GM23338 (cell line): ENCODE measurements around the gene OTOGL. TPM values are rescaled to one million over a fixed set of nuclear protein-coding genes. Genes with fewer than 3 reads are reported as not detected.

Source experiments
- ATAC-seq: fragments of 200-7000 bp; cut with Tn5 transposase; 3 replicates; pipeline ENCODE4 v1.9.1; 2020
- DNase-seq: peaks from one replicate; pipeline ENCODE4 v3.0.0-alpha.2; 2015; ENCODE audit warnings: low spot score
- H2AFZ ChIP-seq: fragments of 200-600 bp; sonication (generic); 2 replicates; pipeline ENCODE4 v1.8.0; 2016; ENCODE audit warnings: antibody characterized with exemption, mild to moderate bottlenecking, moderate library complexity
- H3F3A ChIP-seq: fragments of 200-600 bp; sonication (generic); replicated peaks from 2 replicates; pipeline ENCODE4 v1.8.0; 2017; ENCODE audit warnings: antibody characterized with exemption, mixed run types, low read depth
- H3K27ac ChIP-seq: fragments of 200-600 bp; sonication (generic); 2 replicates; pipeline ENCODE4 v1.6.1; 2016; ENCODE audit warnings: low read depth
- H3K27me3 ChIP-seq: fragments of 200-600 bp; sonication (generic); 2 replicates; pipeline ENCODE4 v1.8.0; 2016; ENCODE audit warnings: mild to moderate bottlenecking, mixed run types, moderate library complexity; ENCODE audit not compliant: insufficient read depth
- H3K36me3 ChIP-seq: fragments of 200-600 bp; sonication (generic); 2 replicates; pipeline ENCODE4 v1.8.0; 2016; ENCODE audit warnings: mild to moderate bottlenecking; ENCODE audit not compliant: insufficient read depth
- H3K4me1 ChIP-seq: fragments of 200-600 bp; sonication (generic); 2 replicates; pipeline ENCODE4 v1.8.0; 2016; ENCODE audit warnings: mild to moderate bottlenecking, moderate library complexity; ENCODE audit not compliant: insufficient read depth
- H3K4me2 ChIP-seq: fragments of 200-600 bp; sonication (generic); 2 replicates; pipeline ENCODE4 v1.7.1; 2017; ENCODE audit warnings: mixed run types
- H3K4me3 ChIP-seq: fragments of 200-600 bp; sonication (generic); 2 replicates; pipeline ENCODE4 v1.6.1; 2016; ENCODE audit warnings: mixed run types
- H3K79me2 ChIP-seq: fragments of 200-600 bp; sonication (generic); replicated peaks from 2 replicates; pipeline ENCODE4 v1.8.0; 2017; ENCODE audit warnings: mild to moderate bottlenecking; ENCODE audit not compliant: insufficient read depth
- H3K9me2 ChIP-seq: fragments of 200-600 bp; sonication (generic); 2 replicates; pipeline ENCODE4 v1.8.0; 2017; ENCODE audit not compliant: insufficient read depth
- H4K20me1 ChIP-seq: fragments of 200-600 bp; sonication (generic); replicated peaks from 2 replicates; pipeline ENCODE4 v1.8.0; 2017; ENCODE audit warnings: mild to moderate bottlenecking; ENCODE audit not compliant: insufficient read depth
- H3K27ac Mint-ChIP-seq: 2 replicates; pipeline ENCODE4 v1.8.0; 2020; ENCODE audit warnings: inconsistent platforms, mild to moderate bottlenecking, moderate library complexity, mixed read lengths
- H3K27me3 Mint-ChIP-seq: 3 replicates; pipeline ENCODE4 v1.8.0; 2022; ENCODE audit warnings: low read depth, mild to moderate bottlenecking, moderate library complexity, mixed read lengths, inconsistent platforms; ENCODE audit not compliant: insufficient read depth, poor library complexity
- H3K36me3 Mint-ChIP-seq: 3 replicates; pipeline ENCODE4 v1.8.0; 2021; ENCODE audit warnings: low read depth, mild to moderate bottlenecking, inconsistent platforms, moderate library complexity, mixed read lengths
- H3K4me1 Mint-ChIP-seq: 3 replicates; pipeline ENCODE4 v1.8.0; 2020; ENCODE audit warnings: mild to moderate bottlenecking, inconsistent platforms, mixed read lengths
- H3K4me3 Mint-ChIP-seq: 3 replicates; pipeline ENCODE4 v1.8.0; 2021; ENCODE audit warnings: moderate library complexity, mild to moderate bottlenecking, inconsistent platforms, mixed read lengths
- H3K9me3 Mint-ChIP-seq: 3 replicates; pipeline ENCODE4 v1.8.0; 2020; ENCODE audit warnings: moderate library complexity, mild to moderate bottlenecking, inconsistent platforms, mixed read lengths
- CREB1 ChIP-seq: fragments of 250-450 bp; sonication (Bioruptor Pico); IDR thresholded peaks from 2 replicates; pipeline ENCODE4 v1.5.0; 2020; ENCODE audit warnings: low read depth, mild to moderate bottlenecking, moderate library complexity
- CTCF ChIP-seq, 2 experiments: fragments of 200-600 bp in 1 of 2; sonication (generic) in 1 of 2; conservative IDR thresholded peaks; 2 replicates each; pipeline versions ENCODE4 v1.5.1 to v1.6.1; 2016 to 2017; ENCODE audit warnings: antibody characterized with exemption in 2 of 2, low read depth in 2 of 2, mild to moderate bottlenecking in 2 of 2, moderate library complexity in 1 of 2
- EZH2 ChIP-seq: fragments of 200-600 bp; sonication (generic); IDR thresholded peaks from one replicate; pipeline ENCODE4 v1.8.0; 2017; ENCODE audit warnings: antibody characterized with exemption, mild to moderate bottlenecking, low read depth; ENCODE audit not compliant: unreplicated experiment
- EZH2phosphoT487 ChIP-seq: fragments of 200-600 bp; sonication (generic); IDR thresholded peaks from one replicate; pipeline ENCODE4 v1.8.1; 2018; ENCODE audit warnings: antibody characterized with exemption; ENCODE audit not compliant: unreplicated experiment
- JUNB ChIP-seq: IDR thresholded peaks from one replicate; pipeline ENCODE4 v1.6.1; 2016; ENCODE audit warnings: antibody characterized with exemption; ENCODE audit not compliant: unreplicated experiment
- NANOG ChIP-seq: IDR thresholded peaks from 2 replicates; pipeline ENCODE4 v1.6.1; 2016; ENCODE audit warnings: antibody characterized with exemption, borderline replicate concordance
- POLR2AphosphoS5 ChIP-seq: IDR thresholded peaks from 2 replicates; pipeline ENCODE4 v1.6.1; 2016; ENCODE audit warnings: antibody characterized with exemption, low read depth
- STAT1 ChIP-seq: IDR thresholded peaks from one replicate; pipeline ENCODE4 v1.6.1; 2016; ENCODE audit warnings: antibody characterized with exemption; ENCODE audit not compliant: unreplicated experiment
- ZNF114 ChIP-seq: fragments of 250-450 bp; sonication (Bioruptor Pico); IDR thresholded peaks from 2 replicates; pipeline ENCODE4 v1.5.0; 2020; ENCODE audit warnings: mild to moderate bottlenecking, moderate library complexity
- ZNF331 ChIP-seq: fragments of 250-450 bp; sonication (Bioruptor Pico); IDR thresholded peaks from 2 replicates; pipeline ENCODE4 v1.5.0; 2020; ENCODE audit warnings: low read depth, mild to moderate bottlenecking, moderate library complexity
- polyA plus RNA-seq: library from polyadenylated mRNA; unstranded; fragments of >200 nt; fragmentation: Nextera tagmentation; extraction: Ambion mirVana; gene quantifications from 2 replicates; pipeline ENCODE4 v1.2.1, GENCODE V29; 2016
- total RNA-seq: library from RNA; depleted of rRNA; stranded (reverse); fragments of >200 nt; shearing (Covaris generic); gene quantifications from 2 replicates; pipeline ENCODE4 v1.2.3, GENCODE V29; 2014
- TF ChIP-seq, protein P1 (sequence below): fragments of 250-450 bp; sonication (Bioruptor Pico); IDR thresholded peaks from 2 replicates; pipeline ENCODE4 v1.5.0; 2020; ENCODE audit warnings: mild to moderate bottlenecking, moderate library complexity
- TF ChIP-seq, protein P2 (sequence below): IDR thresholded peaks from one replicate; pipeline ENCODE4 v1.6.1; 2018; ENCODE audit warnings: antibody characterized with exemption; ENCODE audit not compliant: unreplicated experiment
- TF ChIP-seq, protein P3 (sequence below): IDR thresholded peaks from 2 replicates; pipeline ENCODE4 v1.6.1; 2016; ENCODE audit warnings: antibody characterized with exemption

Gene OTOGL
- total and polyA plus RNA-seq, 2 experiments from 2014 or later = 0.36 to 0.66 TPM

GRCh38 chr12:80211671-80212070 is 112.3 kb downstream of the OTOGL start:
- Histone ChIP-seq H3K4me1 (peaks cover 16% of the 10 kb centered on the region), H3K9me2 (no peaks in the 10 kb centered on the region), H3K36me3 (no peaks in the 10 kb centered on the region), H3K27ac (no peak overlapping the region), H3F3A (no peaks in the 10 kb centered on the region), H3K79me2 (no peaks in the 10 kb centered on the region), H4K20me1 (no peaks in the 10 kb centered on the region), H3K4me3 (no peak overlapping the region), H2AFZ (peak overlapping the region; percentile 70; the same call in 1 of the 2 replicates), H3K27me3 (no peaks in the 10 kb centered on the region), H3K4me2 (no peak overlapping the region)
- no peaks in the 10 kb centered on the region for H3K27me3 Mint-ChIP-seq
- H3K27ac Mint-ChIP-seq = no peak overlapping the region
- TF ChIP-seq CREB1 (CRISPR knock-in tag) (no peak), EZH2 (no peak), STAT1 (no peak), JUNB (no peak), ZNF331 (no peak), ZNF114 (CRISPR knock-in tag) (no peak), EZH2phosphoT487 (no peak), NANOG (no peak), POLR2AphosphoS5 (no peak), CTCF (conservative IDR thresholded peaks at IDR 0.05; ENCODE audit: low read depth in 2 of 2) (no peak)
- TF ChIP-seq, protein P1, sequence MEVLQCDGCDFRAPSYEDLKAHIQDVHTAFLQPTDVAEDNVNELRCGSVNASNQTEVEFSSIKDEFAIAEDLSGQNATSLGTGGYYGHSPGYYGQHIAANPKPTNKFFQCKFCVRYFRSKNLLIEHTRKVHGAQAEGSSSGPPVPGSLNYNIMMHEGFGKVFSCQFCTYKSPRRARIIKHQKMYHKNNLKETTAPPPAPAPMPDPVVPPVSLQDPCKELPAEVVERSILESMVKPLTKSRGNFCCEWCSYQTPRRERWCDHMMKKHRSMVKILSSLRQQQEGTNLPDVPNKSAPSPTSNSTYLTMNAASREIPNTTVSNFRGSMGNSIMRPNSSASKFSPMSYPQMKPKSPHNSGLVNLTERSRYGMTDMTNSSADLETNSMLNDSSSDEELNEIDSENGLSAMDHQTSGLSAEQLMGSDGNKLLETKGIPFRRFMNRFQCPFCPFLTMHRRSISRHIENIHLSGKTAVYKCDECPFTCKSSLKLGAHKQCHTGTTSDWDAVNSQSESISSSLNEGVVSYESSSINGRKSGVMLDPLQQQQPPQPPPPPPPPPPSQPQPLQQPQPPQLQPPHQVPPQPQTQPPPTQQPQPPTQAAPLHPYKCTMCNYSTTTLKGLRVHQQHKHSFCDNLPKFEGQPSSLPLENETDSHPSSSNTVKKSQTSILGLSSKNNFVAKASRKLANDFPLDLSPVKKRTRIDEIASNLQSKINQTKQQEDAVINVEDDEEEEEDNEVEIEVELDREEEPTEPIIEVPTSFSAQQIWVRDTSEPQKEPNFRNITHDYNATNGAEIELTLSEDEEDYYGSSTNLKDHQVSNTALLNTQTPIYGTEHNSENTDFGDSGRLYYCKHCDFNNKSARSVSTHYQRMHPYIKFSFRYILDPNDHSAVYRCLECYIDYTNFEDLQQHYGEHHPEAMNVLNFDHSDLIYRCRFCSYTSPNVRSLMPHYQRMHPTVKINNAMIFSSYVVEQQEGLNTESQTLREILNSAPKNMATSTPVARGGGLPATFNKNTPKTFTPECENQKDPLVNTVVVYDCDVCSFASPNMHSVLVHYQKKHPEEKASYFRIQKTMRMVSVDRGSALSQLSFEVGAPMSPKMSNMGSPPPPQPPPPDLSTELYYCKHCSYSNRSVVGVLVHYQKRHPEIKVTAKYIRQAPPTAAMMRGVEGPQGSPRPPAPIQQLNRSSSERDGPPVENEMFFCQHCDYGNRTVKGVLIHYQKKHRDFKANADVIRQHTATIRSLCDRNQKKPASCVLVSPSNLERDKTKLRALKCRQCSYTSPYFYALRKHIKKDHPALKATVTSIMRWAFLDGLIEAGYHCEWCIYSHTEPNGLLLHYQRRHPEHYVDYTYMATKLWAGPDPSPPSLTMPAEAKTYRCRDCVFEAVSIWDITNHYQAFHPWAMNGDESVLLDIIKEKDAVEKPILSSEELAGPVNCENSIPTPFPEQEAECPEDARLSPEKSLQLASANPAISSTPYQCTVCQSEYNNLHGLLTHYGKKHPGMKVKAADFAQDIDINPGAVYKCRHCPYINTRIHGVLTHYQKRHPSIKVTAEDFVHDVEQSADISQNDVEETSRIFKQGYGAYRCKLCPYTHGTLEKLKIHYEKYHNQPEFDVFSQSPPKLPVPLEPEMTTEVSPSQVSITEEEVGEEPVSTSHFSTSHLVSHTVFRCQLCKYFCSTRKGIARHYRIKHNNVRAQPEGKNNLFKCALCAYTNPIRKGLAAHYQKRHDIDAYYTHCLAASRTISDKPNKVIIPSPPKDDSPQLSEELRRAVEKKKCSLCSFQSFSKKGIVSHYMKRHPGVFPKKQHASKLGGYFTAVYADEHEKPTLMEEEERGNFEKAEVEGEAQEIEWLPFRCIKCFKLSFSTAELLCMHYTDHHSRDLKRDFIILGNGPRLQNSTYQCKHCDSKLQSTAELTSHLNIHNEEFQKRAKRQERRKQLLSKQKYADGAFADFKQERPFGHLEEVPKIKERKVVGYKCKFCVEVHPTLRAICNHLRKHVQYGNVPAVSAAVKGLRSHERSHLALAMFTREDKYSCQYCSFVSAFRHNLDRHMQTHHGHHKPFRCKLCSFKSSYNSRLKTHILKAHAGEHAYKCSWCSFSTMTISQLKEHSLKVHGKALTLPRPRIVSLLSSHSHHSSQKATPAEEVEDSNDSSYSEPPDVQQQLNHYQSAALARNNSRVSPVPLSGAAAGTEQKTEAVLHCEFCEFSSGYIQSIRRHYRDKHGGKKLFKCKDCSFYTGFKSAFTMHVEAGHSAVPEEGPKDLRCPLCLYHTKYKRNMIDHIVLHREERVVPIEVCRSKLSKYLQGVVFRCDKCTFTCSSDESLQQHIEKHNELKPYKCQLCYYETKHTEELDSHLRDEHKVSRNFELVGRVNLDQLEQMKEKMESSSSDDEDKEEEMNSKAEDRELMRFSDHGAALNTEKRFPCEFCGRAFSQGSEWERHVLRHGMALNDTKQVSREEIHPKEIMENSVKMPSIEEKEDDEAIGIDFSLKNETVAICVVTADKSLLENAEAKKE (CRISPR knock-in tag) = no peak
- TF ChIP-seq, protein P2, sequence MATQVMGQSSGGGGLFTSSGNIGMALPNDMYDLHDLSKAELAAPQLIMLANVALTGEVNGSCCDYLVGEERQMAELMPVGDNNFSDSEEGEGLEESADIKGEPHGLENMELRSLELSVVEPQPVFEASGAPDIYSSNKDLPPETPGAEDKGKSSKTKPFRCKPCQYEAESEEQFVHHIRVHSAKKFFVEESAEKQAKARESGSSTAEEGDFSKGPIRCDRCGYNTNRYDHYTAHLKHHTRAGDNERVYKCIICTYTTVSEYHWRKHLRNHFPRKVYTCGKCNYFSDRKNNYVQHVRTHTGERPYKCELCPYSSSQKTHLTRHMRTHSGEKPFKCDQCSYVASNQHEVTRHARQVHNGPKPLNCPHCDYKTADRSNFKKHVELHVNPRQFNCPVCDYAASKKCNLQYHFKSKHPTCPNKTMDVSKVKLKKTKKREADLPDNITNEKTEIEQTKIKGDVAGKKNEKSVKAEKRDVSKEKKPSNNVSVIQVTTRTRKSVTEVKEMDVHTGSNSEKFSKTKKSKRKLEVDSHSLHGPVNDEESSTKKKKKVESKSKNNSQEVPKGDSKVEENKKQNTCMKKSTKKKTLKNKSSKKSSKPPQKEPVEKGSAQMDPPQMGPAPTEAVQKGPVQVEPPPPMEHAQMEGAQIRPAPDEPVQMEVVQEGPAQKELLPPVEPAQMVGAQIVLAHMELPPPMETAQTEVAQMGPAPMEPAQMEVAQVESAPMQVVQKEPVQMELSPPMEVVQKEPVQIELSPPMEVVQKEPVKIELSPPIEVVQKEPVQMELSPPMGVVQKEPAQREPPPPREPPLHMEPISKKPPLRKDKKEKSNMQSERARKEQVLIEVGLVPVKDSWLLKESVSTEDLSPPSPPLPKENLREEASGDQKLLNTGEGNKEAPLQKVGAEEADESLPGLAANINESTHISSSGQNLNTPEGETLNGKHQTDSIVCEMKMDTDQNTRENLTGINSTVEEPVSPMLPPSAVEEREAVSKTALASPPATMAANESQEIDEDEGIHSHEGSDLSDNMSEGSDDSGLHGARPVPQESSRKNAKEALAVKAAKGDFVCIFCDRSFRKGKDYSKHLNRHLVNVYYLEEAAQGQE = no peak
- TF ChIP-seq, protein P3, sequence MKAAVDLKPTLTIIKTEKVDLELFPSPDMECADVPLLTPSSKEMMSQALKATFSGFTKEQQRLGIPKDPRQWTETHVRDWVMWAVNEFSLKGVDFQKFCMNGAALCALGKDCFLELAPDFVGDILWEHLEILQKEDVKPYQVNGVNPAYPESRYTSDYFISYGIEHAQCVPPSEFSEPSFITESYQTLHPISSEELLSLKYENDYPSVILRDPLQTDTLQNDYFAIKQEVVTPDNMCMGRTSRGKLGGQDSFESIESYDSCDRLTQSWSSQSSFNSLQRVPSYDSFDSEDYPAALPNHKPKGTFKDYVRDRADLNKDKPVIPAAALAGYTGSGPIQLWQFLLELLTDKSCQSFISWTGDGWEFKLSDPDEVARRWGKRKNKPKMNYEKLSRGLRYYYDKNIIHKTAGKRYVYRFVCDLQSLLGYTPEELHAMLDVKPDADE = no peak
- peaks cover 32% of the 10 kb centered on the region for H3K4me1 Mint-ChIP-seq
- DNase-seq (no peak), ATAC-seq (no peak)
- no peak overlapping the region for H3K4me3 Mint-ChIP-seq
- H3K9me3 Mint-ChIP-seq = no peaks in the 10 kb centered on the region
- no peaks in the 10 kb centered on the region for H3K36me3 Mint-ChIP-seq
